Common myeloid progenitor, CD34-positive (primary cell): ENCODE data around the gene ATP2A1.
"Not testable (repeated sequence)": the region's sequence is repeated elsewhere in the genome, so short reads cannot be mapped to it uniquely, and the experiment has no call there.

Source experiments
- CTCF ChIA-PET: fragments of 350-600 bp; sonication (Branson Sonifier 250); formaldehyde crosslinking; loops from one replicate; lab custom pipeline; 2021; ENCODE audit warnings: antibody characterized with exemption; lab: Charles Lee
- POLR2A ChIA-PET: fragments of 350-600 bp; sonication (Branson Sonifier 250); formaldehyde crosslinking; loops from one replicate; lab custom pipeline; 2021; ENCODE audit warnings: antibody characterized with exemption; lab: Charles Lee
- DNase-seq, 3 donors: peaks; one replicate each; pipeline versions ENCODE4 v3.0.0 to v3.0.0-alpha.2; 2013
- H3K27ac ChIP-seq, 2 experiments: 1 replicate in 1 of 2; 2 replicates in 1 of 2; pipeline ENCODE4 v1.7.0; 2013; ENCODE audit warnings: inconsistent platforms in 2 of 2, low read length in 2 of 2, mild to moderate bottlenecking in 2 of 2, low read depth in 1 of 2, moderate library complexity in 1 of 2; ENCODE audit not compliant: severe bottlenecking in 2 of 2, insufficient read depth in 1 of 2, poor library complexity in 1 of 2
- H3K27me3 ChIP-seq, 5 experiments: replicated peaks in 2 of 5; 1 replicate in 3 of 5; 2 replicates in 2 of 5; pipeline versions ENCODE4 v1.6.1 to v1.7.0; 2013; ENCODE audit warnings: low read length in 4 of 5, mild to moderate bottlenecking in 2 of 5, moderate library complexity in 2 of 5, inconsistent platforms in 1 of 5; ENCODE audit not compliant: insufficient read depth in 5 of 5, control insufficient read depth in 4 of 5
- H3K36me3 ChIP-seq, 4 experiments: 1 replicate in 2 of 4; 2 replicates in 2 of 4; pipeline versions ENCODE4 v1.6.1 to v1.7.0; 2013; ENCODE audit warnings: low read length in 3 of 4, control low read depth in 1 of 4, mild to moderate bottlenecking in 1 of 4; ENCODE audit not compliant: control insufficient read depth in 4 of 4, insufficient read depth in 4 of 4
- H3K4me1 ChIP-seq, 4 experiments: 1 replicate in 3 of 4; 2 replicates in 1 of 4; pipeline versions ENCODE4 v1.6.1 to v1.7.1; 2013; ENCODE audit warnings: low read length in 3 of 4, mild to moderate bottlenecking in 3 of 4, control low read depth in 1 of 4, inconsistent platforms in 1 of 4, moderate library complexity in 1 of 4; ENCODE audit not compliant: control insufficient read depth in 4 of 4, insufficient read depth in 4 of 4; ENCODE audit errors: control extremely low read depth in 1 of 4
- H3K4me3 ChIP-seq, 7 experiments: 1 replicate in 4 of 7; 2 replicates in 3 of 7; pipeline versions ENCODE4 v1.5.1 to v1.7.0; 2013; ENCODE audit warnings: mild to moderate bottlenecking in 7 of 7, low read length in 6 of 7, moderate library complexity in 6 of 7, inconsistent platforms in 2 of 7, low read depth in 2 of 7, control low read depth in 1 of 7; ENCODE audit not compliant: insufficient read depth in 4 of 7, control insufficient read depth in 1 of 7; ENCODE audit errors: extremely low read depth in 1 of 7
- H3K9me3 ChIP-seq, 5 experiments: 1 replicate in 4 of 5; 2 replicates in 1 of 5; pipeline versions ENCODE4 v1.6.1 to v1.7.1; 2013; ENCODE audit warnings: low read length in 4 of 5, mild to moderate bottlenecking in 2 of 5, inconsistent platforms in 1 of 5, low read depth in 1 of 5, moderate library complexity in 1 of 5; ENCODE audit not compliant: control insufficient read depth in 4 of 5, insufficient read depth in 2 of 5; ENCODE audit errors: control extremely low read depth in 1 of 5
- WGBS: methylation state at CpG from one replicate; pipeline ENCODE4 v1.1.5; 2013; ENCODE audit not compliant: insufficient coverage; 5-methylcytosine and 5-hydroxymethylcytosine counted together

Gene ATP2A1

GRCh38 chr16:28884045-28884444 lies 5.8 kb downstream of the ATP2A1 start:
- Histone ChIP-seq H3K27me3 (peaks cover 0 to 8% (median 0%) of the 10 kb centered on the region in 5 experiments), H3K4me3 (no peak overlapping the region), H3K9me3 (no peaks in the 10 kb centered on the region), H3K4me1 (peaks cover 2 to 16% (median 14%) of the 10 kb centered on the region in 4 experiments), H3K36me3 (no peaks in the 10 kb centered on the region), H3K27ac (no peak overlapping the region)
- no peak for DNase-seq
- ChIA-PET POLR2A (no interaction called here), CTCF (interaction anchor here (1.9 kb wide), 1 partner anchor 9 kb away, joined by 7 read pairs; no protein-coding TSS in a partner anchor)
- WGBS, result 100% methylated on average over 6 of the region's 6 CpGs

- Histone ChIP-seq H3K27ac (no peak overlapping the region), H3K36me3 (no peaks in the 10 kb centered on the region), H3K9me3 (no peaks in the 10 kb centered on the region), H3K4me3 (no peak overlapping the region), H3K4me1 (no peaks in the 10 kb centered on the region), H3K27me3 (no peaks in the 10 kb centered on the region)
- CTCF ChIA-PET, result no interaction called here
- WGBS, result 94% methylated on average over 10 of the region's 10 CpGs
- POLR2A ChIA-PET, result interaction anchor here (0.7 kb wide), 1 partner anchor 973 kb away, joined by 5 read pairs; no protein-coding TSS in a partner anchor
- DNase-seq, result no peak
Observed at GRCh38 chr16:28886945-28887344, 8.7 kb downstream of the ATP2A1 start.

GRCh38 chr16:28890355-28890754 lies 12.1 kb downstream of the ATP2A1 start:
- H3K9me3 ChIP-seq, H3K4me1 ChIP-seq, POLR2A ChIA-PET, H3K27ac ChIP-seq, DNase-seq, H3K4me3 ChIP-seq, H3K36me3 ChIP-seq, H3K27me3 ChIP-seq: not testable (repeated sequence)
- 98% methylated on average over 4 of the region's 5 CpGs for WGBS
- CTCF ChIA-PET, result interaction anchor here (3.3 kb wide), 1 partner anchor 55 kb away, joined by 10 read pairs; no protein-coding TSS in a partner anchor

- ChIA-PET POLR2A (no interaction called here), CTCF (interaction anchor here (1.0 to 3.3 kb wide), 4 partner anchors 19 to 53 kb away, joined by 3 to 10 read pairs (median 3); no protein-coding TSS in a partner anchor)
- H3K27me3 ChIP-seq, result no peaks in the 10 kb centered on the region
- no peaks in the 10 kb centered on the region for H3K36me3 ChIP-seq
- no peaks in the 10 kb centered on the region for H3K9me3 ChIP-seq
- WGBS, result 74% methylated on average over 12 of the region's 14 CpGs
- H3K4me1 ChIP-seq, result peaks cover 0 to 9% (median 0%) of the 10 kb centered on the region in 4 experiments
- H3K4me3 ChIP-seq, result no peak overlapping the region
- DNase-seq, result no peak
- H3K27ac ChIP-seq, result no peak overlapping the region
Observed at GRCh38 chr16:28891964-28892890, 13.9 kb downstream of the ATP2A1 start.

GRCh38 chr16:28893291-28893690 lies 15.0 kb downstream of the ATP2A1 start:
- CTCF ChIA-PET, result interaction anchor here (1.2 kb wide), 1 partner anchor 24 kb away, joined by 3 read pairs; no protein-coding TSS in a partner anchor
- no peak for DNase-seq
- POLR2A ChIA-PET, result no interaction called here
- WGBS, result 100% methylated on average over 1 of the region's 4 CpGs
- H3K4me1 ChIP-seq, result peaks cover 0 to 9% (median 0%) of the 10 kb centered on the region in 4 experiments
- no peak overlapping the region for H3K4me3 ChIP-seq
- no peak overlapping the region for H3K27ac ChIP-seq
- no peaks in the 10 kb centered on the region for H3K27me3 ChIP-seq
- H3K9me3 ChIP-seq, result no peaks in the 10 kb centered on the region
- no peaks in the 10 kb centered on the region for H3K36me3 ChIP-seq

- Histone ChIP-seq H3K4me1 (peaks cover 0 to 9% (median 0%) of the 10 kb centered on the region in 4 experiments), H3K36me3 (no peaks in the 10 kb centered on the region), H3K4me3 (no peak overlapping the region), H3K27me3 (no peaks in the 10 kb centered on the region), H3K27ac (no peak overlapping the region), H3K9me3 (no peaks in the 10 kb centered on the region)
- 100% methylated on average over 4 of the region's 4 CpGs for WGBS
- ChIA-PET CTCF (interaction anchor here (1.5 kb wide), 1 partner anchor 49 kb away, joined by 7 read pairs; no protein-coding TSS in a partner anchor), POLR2A (interaction anchor here (0.6 kb wide), 1 partner anchor 16 kb away, joined by 5 read pairs; no protein-coding TSS in a partner anchor)
- DNase-seq, result no peak
Observed at GRCh38 chr16:28895609-28896008, 17.3 kb downstream of the ATP2A1 start.

GRCh38 chr16:28897826-28898225 lies 19.5 kb downstream of the ATP2A1 start:
- H3K4me1 ChIP-seq, result peaks cover 0 to 13% (median 8%) of the 10 kb centered on the region in 4 experiments
- 100% methylated on average over 2 of the region's 4 CpGs for WGBS
- H3K27me3 ChIP-seq, result no peaks in the 10 kb centered on the region
- H3K27ac ChIP-seq, result no peak overlapping the region
- no peaks in the 10 kb centered on the region for H3K9me3 ChIP-seq
- no peak for DNase-seq
- H3K4me3 ChIP-seq, result no peak overlapping the region
- ChIA-PET CTCF (interaction anchor here (1.3 kb wide), 1 partner anchor 47 kb away, joined by 4 read pairs; no protein-coding TSS in a partner anchor), POLR2A (no interaction called here)
- H3K36me3 ChIP-seq, result no peaks in the 10 kb centered on the region
